Omental fat pad (tissue), 4 donors: ENCODE results near the gene CPLX1. TPM values are rescaled to one million over a fixed set of nuclear protein-coding genes. Genes with fewer than 3 reads are reported as not detected.

Experiments
- ATAC-seq: fragments of 150-250 bp; one replicate; pipeline ENCODE4 v1.9.1; 2016; ENCODE audit warnings: mild to moderate bottlenecking, moderate library complexity; ENCODE audit not compliant: low FRiP score
- DNase-seq: peaks from one replicate; pipeline ENCODE4 v3.0.0-alpha.2; 2019; ENCODE audit warnings: low spot score
- total RNA-seq, 4 donors: library from RNA; depleted of rRNA; stranded (reverse); fragments of >200 nt; gene quantifications; one replicate each; pipeline ENCODE4 v1.1.0, GENCODE V29; 2016
- TF ChIP-seq, protein P1 (sequence below), 3 donors: fragments of 450-650 bp; IDR thresholded peaks; one replicate each; pipeline ENCODE4 v1.5.1; 2016 to 2017; ENCODE audit warnings: antibody characterized with exemption in 3 of 3, mild to moderate bottlenecking in 3 of 3, moderate library complexity in 2 of 3

The CPLX1 gene
- total RNA-seq, 4 donors from 2014 or later = 1.1 to 2.0 (median 1.9) TPM; not detected in 1

DNA sequence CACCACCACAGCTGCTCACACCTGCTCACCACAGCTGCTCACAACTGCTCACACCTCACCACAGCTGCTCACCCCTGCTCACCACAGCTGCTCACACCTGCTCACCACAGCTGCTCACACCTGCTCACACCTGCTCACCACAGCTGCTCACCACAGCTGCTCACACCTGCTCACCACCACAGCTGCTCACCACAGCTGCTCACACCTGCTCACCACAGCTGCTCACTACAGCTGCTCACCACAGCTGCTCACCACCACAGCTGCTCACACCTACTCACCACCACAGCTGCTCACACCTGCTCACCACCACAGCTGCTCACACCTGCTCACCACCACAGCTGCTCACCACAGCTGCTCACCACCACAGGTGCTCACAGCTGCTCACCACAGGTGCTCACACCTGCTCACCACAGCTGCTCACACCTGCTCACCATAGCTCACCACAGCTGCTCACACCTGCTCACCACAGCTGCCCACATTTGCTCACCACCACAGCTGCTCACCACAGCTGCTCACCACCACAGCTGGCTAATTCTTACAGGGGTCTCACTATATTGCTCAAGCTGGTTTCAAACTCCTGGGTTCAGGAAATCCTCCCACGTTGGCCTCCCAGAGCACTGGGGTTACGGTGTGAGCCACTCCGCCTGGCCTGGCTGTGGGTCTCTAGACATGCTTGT lies 30.4 kb upstream of the CPLX1 start:
- TF ChIP-seq, protein P1, sequence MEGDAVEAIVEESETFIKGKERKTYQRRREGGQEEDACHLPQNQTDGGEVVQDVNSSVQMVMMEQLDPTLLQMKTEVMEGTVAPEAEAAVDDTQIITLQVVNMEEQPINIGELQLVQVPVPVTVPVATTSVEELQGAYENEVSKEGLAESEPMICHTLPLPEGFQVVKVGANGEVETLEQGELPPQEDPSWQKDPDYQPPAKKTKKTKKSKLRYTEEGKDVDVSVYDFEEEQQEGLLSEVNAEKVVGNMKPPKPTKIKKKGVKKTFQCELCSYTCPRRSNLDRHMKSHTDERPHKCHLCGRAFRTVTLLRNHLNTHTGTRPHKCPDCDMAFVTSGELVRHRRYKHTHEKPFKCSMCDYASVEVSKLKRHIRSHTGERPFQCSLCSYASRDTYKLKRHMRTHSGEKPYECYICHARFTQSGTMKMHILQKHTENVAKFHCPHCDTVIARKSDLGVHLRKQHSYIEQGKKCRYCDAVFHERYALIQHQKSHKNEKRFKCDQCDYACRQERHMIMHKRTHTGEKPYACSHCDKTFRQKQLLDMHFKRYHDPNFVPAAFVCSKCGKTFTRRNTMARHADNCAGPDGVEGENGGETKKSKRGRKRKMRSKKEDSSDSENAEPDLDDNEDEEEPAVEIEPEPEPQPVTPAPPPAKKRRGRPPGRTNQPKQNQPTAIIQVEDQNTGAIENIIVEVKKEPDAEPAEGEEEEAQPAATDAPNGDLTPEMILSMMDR (IDR thresholded peaks at IDR 0.05) = no peak
- DNase-seq = no peak
- no peak for ATAC-seq

DNA sequence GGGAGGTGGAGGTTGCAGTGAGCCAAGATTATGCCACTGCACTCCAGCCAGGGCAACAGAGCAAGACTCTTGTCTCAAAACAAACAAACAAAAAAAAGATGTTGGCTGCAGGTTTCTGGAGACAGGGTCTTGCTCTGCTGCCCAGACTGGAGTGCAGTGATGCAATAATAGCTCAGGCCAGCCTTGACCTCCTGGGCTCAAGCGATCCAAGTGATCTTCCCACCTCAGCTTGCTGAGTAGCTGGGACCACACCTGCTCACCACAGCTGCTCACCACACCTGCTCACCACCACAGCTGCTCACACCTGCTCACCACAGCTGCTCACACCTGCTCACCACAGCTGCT lies 29.9 kb upstream of the CPLX1 start:
- ATAC-seq (no peak), DNase-seq (no peak)
- TF ChIP-seq, protein P1 (IDR thresholded peaks at IDR 0.05) = no peak

GRCh38 chr4:854356-854755 lies 28.4 kb upstream of the CPLX1 start:
- DNase-seq (no peak), ATAC-seq (no peak)
- TF ChIP-seq, protein P1 (IDR thresholded peaks at IDR 0.05) = no peak

DNA sequence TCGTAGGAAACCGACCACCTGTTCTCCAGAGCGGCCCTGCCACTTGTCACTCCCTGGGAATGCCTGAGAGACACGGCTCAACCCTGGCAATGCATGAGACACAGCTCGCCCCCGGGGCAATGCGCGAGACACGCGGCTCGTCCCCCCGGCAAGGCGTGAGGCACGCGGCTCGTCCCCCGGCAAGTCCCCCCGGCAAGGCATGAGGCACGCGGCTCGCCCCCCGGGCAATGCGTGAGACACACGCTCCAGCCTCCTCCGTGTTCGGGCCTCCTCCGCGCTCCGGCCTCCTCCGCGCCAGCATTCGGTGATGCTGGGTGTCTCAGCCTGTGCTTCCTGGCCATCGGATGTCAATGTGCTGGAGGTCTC lies 27.5 kb upstream of the CPLX1 start:
- ATAC-seq = no peak
- TF ChIP-seq, protein P1 (IDR thresholded peaks at IDR 0.05) = no peak
- DNase-seq = no peak

DNA sequence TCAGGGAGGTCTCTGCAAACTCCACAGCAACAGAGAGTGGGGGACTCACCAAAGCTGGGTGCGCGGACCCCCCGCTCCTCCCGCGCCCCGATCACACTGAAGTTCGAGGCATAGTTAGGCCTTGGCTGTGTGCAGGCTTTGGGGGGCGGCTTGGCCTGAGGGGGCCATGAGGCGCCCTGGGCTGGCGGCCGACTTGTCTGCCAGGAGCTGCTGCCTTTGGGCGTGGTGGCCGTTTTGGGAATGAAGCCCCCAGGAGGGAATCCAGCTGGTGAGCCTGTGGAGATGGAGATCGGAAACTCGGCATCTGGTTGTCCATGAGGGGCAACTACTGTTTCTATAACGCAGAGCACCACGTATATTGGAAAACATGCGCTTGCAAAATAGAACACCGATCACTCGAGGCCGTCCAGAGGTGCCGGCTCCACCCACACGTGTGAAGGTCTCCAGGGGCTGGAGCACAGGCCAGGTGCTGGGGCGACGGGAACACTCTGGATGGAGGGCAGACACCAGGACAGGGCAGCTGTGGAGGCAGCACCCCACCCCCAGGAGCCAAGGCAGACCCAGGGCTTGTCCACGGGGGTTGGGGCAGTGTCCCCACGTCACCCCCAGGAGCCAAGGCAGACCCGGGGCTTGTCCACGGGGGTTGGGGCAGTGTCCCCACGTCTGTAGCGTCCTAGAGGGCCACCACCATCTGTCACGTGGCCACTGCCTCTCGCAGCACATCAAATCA lies 25.9 kb upstream of the CPLX1 start:
- no peak for ATAC-seq
- DNase-seq = no peak
- TF ChIP-seq, protein P1 (IDR thresholded peaks at IDR 0.05) = no peak

DNA sequence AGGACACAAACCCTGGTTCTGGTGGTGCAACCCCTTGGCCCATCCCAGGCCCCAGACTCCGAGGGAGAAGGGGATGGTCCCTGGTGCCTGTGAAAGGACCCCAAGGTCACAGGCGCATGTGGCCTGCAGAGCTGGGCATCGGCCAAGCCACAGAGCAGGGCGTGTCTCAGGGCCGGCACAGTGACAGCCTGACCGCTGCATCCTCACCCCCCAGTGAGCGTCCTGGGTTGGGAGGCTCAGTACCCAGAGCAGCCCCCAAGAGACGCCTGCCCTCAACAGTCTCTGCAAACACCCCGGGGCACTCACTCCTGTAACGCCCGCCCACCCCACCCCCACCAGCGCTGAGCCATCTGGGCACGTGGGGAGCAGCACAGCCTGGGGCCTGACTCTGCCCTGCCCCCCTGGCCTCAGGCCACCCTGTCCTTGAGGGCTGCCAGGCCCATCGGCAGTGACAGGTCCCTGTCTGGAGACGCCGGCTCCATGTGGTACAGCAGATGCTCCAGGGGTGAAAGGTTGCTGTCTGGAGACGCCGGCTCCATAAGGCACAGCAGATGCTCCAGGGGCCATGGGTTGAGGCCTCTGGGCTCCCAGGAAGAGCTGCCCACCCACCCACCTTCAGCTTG lies 24.5 kb upstream of the CPLX1 start:
- ATAC-seq (no peak), DNase-seq (no peak)
- TF ChIP-seq, protein P1 (IDR thresholded peaks at IDR 0.05) = no peak
